ENCODE measurements around the gene CLDN20. TPM values are rescaled to one million over a fixed set of nuclear protein-coding genes. Genes with fewer than 3 reads are reported as not detected.
"Not testable (repeated sequence)": the region's sequence is repeated elsewhere in the genome, so short reads cannot be mapped to it uniquely, and the experiment has no call there.

Gene CLDN20
- total RNA-seq, result not detected

GRCh38 chr6:155263373-155264063 lies at the start of gene CLDN20:
CLDN20 (plus strand) TSS chr6:155264013; CDS start chr6:155275720, 11,707 bp downstream.
- DNase-seq, result no peak
- no peaks in the 10 kb centered on the region for H3K4me1 ChIP-seq
- intact Hi-C loops (cut with DNase I), result no loop called here
- no peak within 1 kb of the TSS for H3K4me3 ChIP-seq
- H3K9ac ChIP-seq (ENCODE audit: low read depth in 2 of 2, low read length in 2 of 2), result no peak within 1 kb of the TSS
- no peak for TF ChIP-seq CTCF (IDR thresholded peaks at IDR 0.05)
- H3K27me3 ChIP-seq, result no peaks in the 10 kb centered on the region
- no peaks in the 10 kb centered on the region for H3K36me3 ChIP-seq
- no peaks in the 10 kb centered on the region for H3K9me3 ChIP-seq
- H3K27ac ChIP-seq, result no peak within 1 kb of the TSS

GRCh38 chr6:155215906-155216305 lies 47.9 kb upstream of the CLDN20 start:
- H3K27ac ChIP-seq, result no peak overlapping the region
- intact Hi-C loops (cut with DNase I), result no loop called here
- H3K36me3 ChIP-seq, result no peaks in the 10 kb centered on the region

GRCh38 chr6:155216312-155217046 lies 47.3 kb upstream of the CLDN20 start:
- Histone ChIP-seq H3K4me1 (no peaks in the 10 kb centered on the region), H3K9ac (ENCODE audit: low read depth in 2 of 2, low read length in 2 of 2) (no peak overlapping the region), H3K27ac (no peak overlapping the region), H3K27me3 (no peaks in the 10 kb centered on the region), H3K4me3 (no peak overlapping the region), H3K36me3 (no peaks in the 10 kb centered on the region), H3K9me3 (no peaks in the 10 kb centered on the region)
- intact Hi-C loops (cut with DNase I), result no loop called here
- DNase-seq, result no peak
- no peak for TF ChIP-seq CTCF (IDR thresholded peaks at IDR 0.05)

More at GRCh38 chr6:155215906-155216305, 47.9 kb upstream of the CLDN20 start:
- Histone ChIP-seq H3K9ac (ENCODE audit: low read depth in 2 of 2, low read length in 2 of 2) (no peak overlapping the region), H3K4me3 (no peak overlapping the region), H3K27me3 (no peaks in the 10 kb centered on the region), H3K9me3 (no peaks in the 10 kb centered on the region), H3K4me1 (no peaks in the 10 kb centered on the region)
- DNase-seq, result no peak
- TF ChIP-seq CTCF (IDR thresholded peaks at IDR 0.05), result no peak

- H3K27me3 ChIP-seq; H3K9me3 ChIP-seq; DNase-seq; H3K9ac ChIP-seq (ENCODE audit: low read depth in 2 of 2, low read length in 2 of 2); H3K4me1 ChIP-seq; H3K4me3 ChIP-seq; H3K27ac ChIP-seq; intact Hi-C loops (cut with DNase I); H3K36me3 ChIP-seq: not testable (repeated sequence)
These were observed 45.1 kb upstream of the CLDN20 start for GRCh38 chr6:155218711-155219110.

GRCh38 chr6:155219299-155219698 lies 44.5 kb upstream of the CLDN20 start:
- no peak overlapping the region for H3K9ac ChIP-seq (ENCODE audit: low read depth in 2 of 2, low read length in 2 of 2)
- no peaks in the 10 kb centered on the region for H3K36me3 ChIP-seq
- H3K27me3 ChIP-seq, result no peaks in the 10 kb centered on the region
- no peak for TF ChIP-seq CTCF (IDR thresholded peaks at IDR 0.05)
- no peaks in the 10 kb centered on the region for H3K9me3 ChIP-seq
- DNase-seq, result no peak
- intact Hi-C loops (cut with DNase I), result no loop called here
- H3K4me1 ChIP-seq, result no peaks in the 10 kb centered on the region
- H3K4me3 ChIP-seq, result no peak overlapping the region
- H3K27ac ChIP-seq, result no peak overlapping the region

- Histone ChIP-seq H3K4me1 (no peaks in the 10 kb centered on the region), H3K4me3 (no peak overlapping the region), H3K9ac (ENCODE audit: low read depth in 2 of 2, low read length in 2 of 2) (no peak overlapping the region), H3K27me3 (no peaks in the 10 kb centered on the region), H3K9me3 (no peaks in the 10 kb centered on the region), H3K36me3 (no peaks in the 10 kb centered on the region), H3K27ac (no peak overlapping the region)
- TF ChIP-seq CTCF (IDR thresholded peaks at IDR 0.05), result no peak
- intact Hi-C loops (cut with DNase I), result no loop called here
- DNase-seq, result no peak
These were observed 43.9 kb upstream of the CLDN20 start for GRCh38 chr6:155219858-155220301.
